Ascending aorta (tissue), 2 donors: ENCODE results near the gene FAM186B. TPM values are rescaled to one million over a fixed set of nuclear protein-coding genes. Genes with fewer than 3 reads are reported as not detected.

ENCODE experiments used
- DNase-seq, 2 donors: peaks; one replicate each; pipeline ENCODE4 v3.0.0-alpha.2; 2019; ENCODE audit warnings: low spot score in 2 of 2
- H3K27ac ChIP-seq, 2 donors: fragments of 200-600 bp; sonication (generic); one replicate each; pipeline ENCODE4 v1.5.1; 2016 to 2017; ENCODE audit warnings: mild to moderate bottlenecking in 1 of 2
- H3K27me3 ChIP-seq: fragments of 200-600 bp; sonication (generic); one replicate; pipeline ENCODE4 v1.5.1; 2017
- H3K36me3 ChIP-seq, 2 donors: fragments of 200-600 bp; sonication (generic); one replicate each; pipeline ENCODE4 v1.5.1; 2016
- H3K4me1 ChIP-seq, 2 donors: fragments of 200-600 bp; sonication (generic); one replicate each; pipeline ENCODE4 v1.5.1; 2016 to 2017; ENCODE audit warnings: mild to moderate bottlenecking in 1 of 2
- H3K4me3 ChIP-seq, 2 donors: fragments of 200-600 bp; sonication (generic); one replicate each; pipeline ENCODE4 v1.5.1; 2016 to 2017; ENCODE audit warnings: mild to moderate bottlenecking in 1 of 2
- H3K9me3 ChIP-seq, 2 donors: fragments of 200-600 bp; sonication (generic); one replicate each; pipeline ENCODE4 v1.5.1; 2016
- intact Hi-C: fragments of 100-400 bp; cut with DNase I; formaldehyde crosslinking; loops from one replicate; pipeline ENCODE4 v1.15.1; 2023
- total RNA-seq: library from RNA; depleted of rRNA; stranded (reverse); fragments of >200 nt; gene quantifications from one replicate; pipeline ENCODE4 v1.1.0, GENCODE V29; 2016
- TF ChIP-seq, protein P1 (sequence below), 3 experiments: fragments of 200-600 bp in 2 of 3; fragments of 450-650 bp in 1 of 3; sonication (generic) in 2 of 3; IDR thresholded peaks; one replicate each; pipeline ENCODE4 v1.5.1; 2016 to 2019; ENCODE audit warnings: antibody characterized with exemption in 3 of 3, mild to moderate bottlenecking in 1 of 3, moderate library complexity in 1 of 3

FAM186B gene
- total RNA-seq, 1 donor from 2014 or later: not detected

DNA sequence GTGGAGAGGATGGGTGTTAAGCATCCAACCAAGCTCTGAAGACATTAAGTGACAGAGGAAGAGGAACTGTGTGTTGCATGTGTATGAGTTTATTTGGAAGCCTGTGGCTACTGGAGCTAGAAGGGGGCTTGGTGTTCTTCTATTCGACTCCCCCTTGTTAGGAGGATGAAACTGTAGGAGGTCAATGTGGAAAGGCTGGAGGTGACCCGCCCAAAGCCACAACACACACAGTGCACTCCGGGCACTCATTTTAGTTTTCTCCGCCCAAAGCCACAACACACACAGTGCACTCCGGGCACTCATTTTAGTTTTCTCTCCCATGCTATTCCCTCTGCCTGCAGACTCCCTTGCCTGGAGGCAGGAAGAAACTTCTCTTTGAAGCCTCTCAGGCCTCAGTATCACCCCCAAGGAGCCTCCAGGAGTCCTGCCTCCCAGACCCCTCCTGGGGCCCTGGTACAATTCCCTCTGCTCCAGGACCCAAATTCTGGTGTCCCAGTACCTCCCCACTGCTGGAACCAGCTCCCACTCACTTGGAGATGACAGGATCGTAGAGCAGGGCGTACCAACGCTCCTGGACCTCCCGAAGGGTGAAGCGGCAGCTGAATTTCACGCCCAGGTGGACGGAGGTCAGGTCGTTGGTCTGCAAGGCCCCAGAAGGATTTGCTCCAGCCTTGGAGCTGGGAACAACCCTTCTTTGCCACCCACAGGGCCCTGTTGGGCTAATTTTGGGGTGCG lies 41.3 kb downstream of the FAM186B start:
- Histone ChIP-seq H3K27ac (no peak overlapping the region), H3K9me3 (no peaks in the 10 kb centered on the region), H3K36me3 (peaks cover 53 to 66% of the 10 kb centered on the region in 2 donors), H3K27me3 (no peaks in the 10 kb centered on the region), H3K4me1 (peaks cover 4 to 16% of the 10 kb centered on the region in 2 donors), H3K4me3 (no peak overlapping the region)
- TF ChIP-seq, protein P1, sequence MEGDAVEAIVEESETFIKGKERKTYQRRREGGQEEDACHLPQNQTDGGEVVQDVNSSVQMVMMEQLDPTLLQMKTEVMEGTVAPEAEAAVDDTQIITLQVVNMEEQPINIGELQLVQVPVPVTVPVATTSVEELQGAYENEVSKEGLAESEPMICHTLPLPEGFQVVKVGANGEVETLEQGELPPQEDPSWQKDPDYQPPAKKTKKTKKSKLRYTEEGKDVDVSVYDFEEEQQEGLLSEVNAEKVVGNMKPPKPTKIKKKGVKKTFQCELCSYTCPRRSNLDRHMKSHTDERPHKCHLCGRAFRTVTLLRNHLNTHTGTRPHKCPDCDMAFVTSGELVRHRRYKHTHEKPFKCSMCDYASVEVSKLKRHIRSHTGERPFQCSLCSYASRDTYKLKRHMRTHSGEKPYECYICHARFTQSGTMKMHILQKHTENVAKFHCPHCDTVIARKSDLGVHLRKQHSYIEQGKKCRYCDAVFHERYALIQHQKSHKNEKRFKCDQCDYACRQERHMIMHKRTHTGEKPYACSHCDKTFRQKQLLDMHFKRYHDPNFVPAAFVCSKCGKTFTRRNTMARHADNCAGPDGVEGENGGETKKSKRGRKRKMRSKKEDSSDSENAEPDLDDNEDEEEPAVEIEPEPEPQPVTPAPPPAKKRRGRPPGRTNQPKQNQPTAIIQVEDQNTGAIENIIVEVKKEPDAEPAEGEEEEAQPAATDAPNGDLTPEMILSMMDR (IDR thresholded peaks at IDR 0.05): no peak
- intact Hi-C loops: no loop called here
- DNase-seq: no peak

DNA sequence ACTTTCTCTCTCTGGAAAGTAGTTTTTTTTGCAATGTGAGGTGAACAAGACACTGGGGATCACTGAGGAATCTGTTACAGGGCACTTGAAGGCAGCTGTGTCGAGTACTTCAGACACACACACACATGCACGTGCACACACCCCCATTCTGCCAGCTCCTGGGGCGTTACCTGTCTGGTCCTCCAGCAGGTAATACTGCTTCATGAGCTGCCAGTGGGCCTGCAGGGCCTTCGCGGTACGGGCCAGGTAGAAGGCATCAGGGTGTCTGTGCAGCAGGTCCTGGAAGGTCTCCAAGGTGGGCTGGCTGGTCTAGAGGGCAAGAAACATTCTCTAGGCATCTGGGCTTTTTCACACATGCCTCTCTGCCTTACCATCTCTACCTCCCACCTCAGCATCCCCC lies 42.6 kb downstream of the FAM186B start:
- peaks cover 0 to 12% of the 10 kb centered on the region in 2 donors for H3K4me1 ChIP-seq
- intact Hi-C loops: no loop called here
- no peak overlapping the region for H3K27ac ChIP-seq
- H3K9me3 ChIP-seq: no peaks in the 10 kb centered on the region
- H3K27me3 ChIP-seq: no peaks in the 10 kb centered on the region
- no peak overlapping the region for H3K4me3 ChIP-seq
- TF ChIP-seq, protein P1 (IDR thresholded peaks at IDR 0.05): no peak
- peaks cover 64 to 79% of the 10 kb centered on the region in 2 donors for H3K36me3 ChIP-seq
- no peak for DNase-seq

DNA sequence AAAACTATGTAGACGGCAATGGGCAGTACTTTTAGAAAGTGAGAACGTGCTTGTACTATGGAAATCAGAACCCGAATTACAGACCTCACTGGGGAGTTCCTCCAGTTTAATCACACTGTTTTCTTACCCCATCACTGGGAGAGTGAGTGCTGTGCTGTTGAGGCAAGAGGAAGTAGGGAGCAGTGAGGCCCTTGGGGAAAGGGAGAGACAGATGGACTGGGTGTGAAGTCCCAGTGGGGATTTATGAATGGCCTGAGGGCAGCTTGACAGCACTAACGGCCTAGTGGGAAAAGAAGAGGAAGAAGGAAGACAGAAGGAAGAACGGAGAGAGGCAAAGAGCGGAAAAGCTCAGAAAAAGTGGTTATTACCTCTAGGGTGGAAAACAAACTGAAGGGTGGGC lies 43.2 kb downstream of the FAM186B start:
- intact Hi-C loops: no loop called here
- H3K36me3 ChIP-seq: peaks cover 66 to 85% of the 10 kb centered on the region in 2 donors
- TF ChIP-seq, protein P1 (IDR thresholded peaks at IDR 0.05): no peak
- H3K4me1 ChIP-seq: peaks cover 0 to 10% of the 10 kb centered on the region in 2 donors
- H3K9me3 ChIP-seq: no peaks in the 10 kb centered on the region
- no peak overlapping the region for H3K4me3 ChIP-seq
- no peak overlapping the region for H3K27ac ChIP-seq
- no peaks in the 10 kb centered on the region for H3K27me3 ChIP-seq
- DNase-seq: no peak

DNA sequence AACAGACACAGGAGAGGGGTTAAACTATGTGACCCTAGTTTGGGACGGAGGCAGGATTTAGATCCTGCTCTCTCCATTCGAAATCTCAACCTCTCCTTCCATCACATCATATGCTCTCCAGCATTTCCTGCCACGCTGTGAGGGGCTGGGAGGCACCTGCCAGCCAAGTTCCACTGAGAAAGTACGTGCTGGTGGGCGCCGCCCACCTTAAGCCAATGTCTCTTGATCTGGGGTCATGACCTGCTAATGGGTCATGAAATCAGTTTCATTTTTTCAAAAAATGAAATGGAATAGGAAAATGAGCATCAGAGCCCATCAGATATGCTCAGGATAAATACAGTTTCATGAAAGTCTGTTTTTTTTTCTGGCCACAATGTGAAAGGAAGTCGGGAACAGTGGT lies 44.7 kb downstream of the FAM186B start:
- TF ChIP-seq, protein P1 (IDR thresholded peaks at IDR 0.05): no peak
- Histone ChIP-seq H3K36me3 (peaks cover 62 to 91% of the 10 kb centered on the region in 2 donors), H3K27ac (no peak overlapping the region)

DNA sequence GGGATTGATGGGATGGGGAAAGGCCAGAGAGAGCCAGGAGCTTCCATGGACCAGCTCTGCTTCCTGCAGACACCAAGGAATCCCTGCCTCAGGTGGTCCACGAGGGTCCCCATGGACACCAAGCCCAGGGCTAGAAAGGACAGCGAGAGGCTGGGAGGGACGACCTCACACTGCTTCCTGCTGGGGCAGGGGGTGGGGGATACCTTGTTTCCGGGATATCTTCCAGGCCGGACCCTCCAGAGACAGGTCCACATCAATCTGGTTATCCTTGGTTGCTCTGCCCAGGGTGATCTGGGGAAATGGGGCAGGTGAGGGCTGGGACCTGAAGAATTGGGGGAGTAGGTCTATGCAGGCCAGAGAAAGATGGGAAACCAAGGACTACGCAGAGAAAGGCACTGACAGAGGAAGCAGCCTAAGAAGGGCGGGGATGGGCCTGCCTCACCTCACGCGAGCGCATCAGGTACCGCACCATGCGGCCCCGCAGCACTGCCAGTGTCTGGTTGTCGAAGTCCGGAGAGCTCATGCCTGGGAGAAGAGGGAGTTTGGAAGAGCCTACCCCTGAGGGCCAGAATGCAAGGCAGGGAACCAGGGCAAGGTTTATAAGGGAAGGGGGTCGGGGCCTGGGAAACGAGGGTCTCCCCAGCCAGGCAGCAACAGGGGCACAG lies 46.3 kb downstream of the FAM186B start:
- Histone ChIP-seq H3K27me3 (no peaks in the 10 kb centered on the region), H3K4me3 (no peak overlapping the region), H3K27ac (no peak overlapping the region), H3K4me1 (no peaks in the 10 kb centered on the region), H3K36me3 (peaks cover 49 to 76% of the 10 kb centered on the region in 2 donors), H3K9me3 (no peaks in the 10 kb centered on the region)
- TF ChIP-seq, protein P1 (IDR thresholded peaks at IDR 0.05): no peak
- intact Hi-C loops: no loop called here
- DNase-seq: no peak

More for the DNA sequence above, 44.7 kb downstream of the FAM186B start:
- no peaks in the 10 kb centered on the region for H3K4me1 ChIP-seq
- intact Hi-C loops: no loop called here
- no peaks in the 10 kb centered on the region for H3K9me3 ChIP-seq
- no peaks in the 10 kb centered on the region for H3K27me3 ChIP-seq
- no peak overlapping the region for H3K4me3 ChIP-seq
- no peak for DNase-seq
